GM15510 (cell line): Measurements from ENCODE around the gene EBF4.

Source experiments
- POLR2A ChIP-seq: IDR thresholded peaks from 3 replicates; pipeline ENCODE4 v1.6.1; 2011; ENCODE audit warnings: borderline replicate concordance; ENCODE audit not compliant: insufficient read length; ENCODE audit errors: extremely low read depth

EBF4 gene

DNA sequence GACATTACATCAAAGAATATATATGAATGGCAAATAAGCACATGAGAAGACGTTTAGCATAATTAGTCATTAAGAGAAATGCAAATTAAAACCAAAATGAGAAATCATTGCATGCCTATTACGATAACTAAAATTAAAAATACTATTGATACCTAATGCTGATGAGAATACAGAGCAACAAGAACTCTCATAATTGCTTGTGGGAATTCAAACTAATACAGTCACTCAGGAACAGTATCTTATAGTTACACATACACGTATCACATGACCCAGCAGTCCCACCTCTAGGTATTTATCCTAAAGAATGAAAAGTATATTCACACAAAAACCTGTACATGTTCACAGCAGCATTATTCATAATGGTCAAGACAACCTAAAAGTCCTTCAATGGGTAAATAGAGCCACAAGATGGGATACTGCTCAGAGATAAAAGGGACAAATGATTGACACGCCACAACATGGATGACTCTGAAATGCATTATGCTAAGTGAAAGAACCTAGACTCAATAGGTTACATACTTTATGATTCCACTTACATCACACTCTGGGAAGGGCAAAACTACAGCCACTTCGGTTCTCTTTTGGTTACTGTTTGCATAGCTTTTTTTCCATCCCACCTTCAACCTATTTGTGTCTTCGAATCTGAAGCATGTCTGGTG lies 91.5 kb downstream of the EBF4 start:
- no peak for TF ChIP-seq POLR2A

DNA sequence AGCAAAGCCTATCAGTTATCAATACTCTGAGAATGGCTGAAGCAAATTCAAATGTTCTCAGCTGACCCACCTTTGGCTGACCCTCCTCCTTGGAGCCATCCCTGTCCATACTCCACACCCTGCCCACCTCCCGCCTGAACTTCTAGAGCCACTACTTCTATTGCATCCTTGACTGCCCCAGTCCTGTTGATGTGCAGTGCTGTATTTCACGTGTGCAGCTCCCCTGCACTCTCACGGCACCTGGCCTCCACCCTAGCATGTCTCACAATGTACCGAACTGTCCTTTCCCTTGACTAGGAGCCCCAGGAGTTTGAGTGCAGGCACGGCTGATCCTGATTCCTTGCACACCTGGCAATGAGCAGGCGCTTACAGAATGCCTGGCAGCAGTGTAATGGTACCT lies 100.9 kb downstream of the EBF4 start:
- TF ChIP-seq POLR2A: no peak

DNA sequence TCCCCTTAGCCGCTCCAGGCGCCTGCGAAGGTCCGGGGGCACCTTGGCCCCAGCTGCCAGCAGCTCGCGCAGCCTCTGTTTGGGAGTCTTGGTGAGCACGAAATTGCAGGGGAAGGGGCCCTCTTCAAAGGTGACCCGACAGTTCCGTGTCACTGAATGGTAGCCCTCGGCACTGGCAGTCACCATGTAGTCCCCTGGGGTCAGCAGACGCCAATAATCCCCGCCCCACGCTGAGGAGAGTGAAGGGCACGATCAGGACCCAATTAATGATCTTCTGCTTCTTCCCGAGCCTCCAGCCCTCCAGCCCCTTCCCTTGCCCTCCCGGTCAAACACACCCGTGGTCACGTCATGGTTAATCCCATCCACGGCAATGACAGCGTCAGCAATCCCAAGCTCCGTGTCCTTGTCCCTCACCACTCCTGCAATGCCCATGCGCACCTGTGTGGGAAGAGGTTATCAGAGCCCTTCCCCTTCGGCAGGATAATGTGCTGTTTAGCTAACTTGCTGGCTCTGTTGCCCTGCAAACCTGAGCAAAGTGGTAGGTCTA lies 101.7 kb downstream of the EBF4 start:
- no peak for TF ChIP-seq POLR2A

DNA sequence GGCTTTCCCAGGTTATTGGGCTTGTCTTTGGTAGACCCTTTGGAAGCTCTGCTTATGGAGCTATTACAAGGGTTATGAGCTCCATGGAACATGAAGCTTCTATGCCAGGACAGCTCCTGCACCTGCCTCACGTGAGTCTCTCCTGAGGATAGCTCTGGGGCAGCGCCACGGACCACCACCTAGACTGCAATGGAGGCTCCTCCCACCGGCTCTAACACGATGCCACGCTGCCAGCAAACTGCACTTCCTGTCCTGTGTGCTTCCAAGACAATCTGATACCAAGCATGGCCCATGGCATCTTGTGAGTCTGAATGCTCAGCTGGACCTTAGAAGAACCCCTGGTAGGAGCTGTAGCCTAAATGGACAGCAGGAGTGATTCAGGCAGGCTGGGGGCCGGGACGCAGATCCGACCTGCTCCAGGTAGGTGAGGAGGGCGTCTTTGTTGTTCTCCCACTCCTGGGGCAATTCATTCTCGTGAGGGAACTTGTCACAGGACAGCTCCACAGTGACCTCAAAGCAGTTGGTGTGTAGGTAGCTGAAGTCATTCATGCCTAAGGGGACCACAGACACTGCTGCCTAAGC lies 102.4 kb downstream of the EBF4 start:
- no peak for TF ChIP-seq POLR2A

DNA sequence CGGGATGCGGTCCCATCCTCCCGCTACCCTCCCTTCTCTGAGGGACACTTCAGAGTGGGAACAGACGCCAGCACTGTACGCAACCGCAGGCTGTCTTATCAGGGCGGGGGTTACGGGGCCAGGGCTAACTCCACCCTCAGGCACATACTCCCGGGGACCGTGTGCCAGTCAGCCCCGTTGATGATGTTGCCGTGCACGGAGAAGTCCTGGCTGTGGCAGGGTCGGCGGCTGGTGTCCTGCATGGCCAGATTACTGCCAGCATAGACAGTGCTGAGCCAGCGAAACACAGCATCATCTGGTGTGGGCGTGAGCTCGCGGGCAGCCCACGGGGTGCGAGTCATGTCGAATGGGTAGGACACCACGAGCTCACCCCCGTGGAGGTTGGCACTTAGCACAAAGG lies 102.9 kb downstream of the EBF4 start:
- TF ChIP-seq POLR2A: no peak

DNA sequence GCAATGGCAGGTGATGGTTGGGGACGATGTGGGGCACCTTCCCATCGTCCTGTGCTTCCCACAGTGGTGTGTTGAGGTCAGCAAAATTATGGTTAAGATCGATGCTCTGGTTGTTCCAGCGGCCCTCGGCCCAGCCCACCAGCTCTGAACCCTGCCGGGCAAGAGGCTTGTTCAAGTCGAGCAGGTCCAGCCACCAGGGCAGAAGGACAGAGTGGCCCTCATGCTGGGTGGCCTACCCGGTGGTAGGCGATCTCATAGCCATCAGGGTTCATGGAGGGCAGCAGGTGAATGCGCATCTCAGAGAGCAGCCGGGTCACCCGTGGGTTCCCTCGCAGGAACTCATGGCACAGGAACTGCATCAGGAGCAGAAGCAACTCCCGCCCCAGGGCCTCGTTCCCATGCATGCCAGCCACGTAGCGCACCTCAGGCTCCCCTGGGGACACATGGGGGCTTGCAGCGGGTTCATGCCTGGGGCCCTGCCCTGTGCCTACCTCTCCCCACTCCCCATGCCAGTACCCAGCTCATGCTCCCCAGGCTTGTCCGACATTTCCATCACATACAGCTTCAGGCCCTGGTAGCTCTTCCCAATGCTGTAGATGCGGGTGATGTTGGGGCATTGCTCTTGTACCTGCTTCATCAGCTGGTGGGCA lies 103.6 kb downstream of the EBF4 start:
- TF ChIP-seq POLR2A: no peak

DNA sequence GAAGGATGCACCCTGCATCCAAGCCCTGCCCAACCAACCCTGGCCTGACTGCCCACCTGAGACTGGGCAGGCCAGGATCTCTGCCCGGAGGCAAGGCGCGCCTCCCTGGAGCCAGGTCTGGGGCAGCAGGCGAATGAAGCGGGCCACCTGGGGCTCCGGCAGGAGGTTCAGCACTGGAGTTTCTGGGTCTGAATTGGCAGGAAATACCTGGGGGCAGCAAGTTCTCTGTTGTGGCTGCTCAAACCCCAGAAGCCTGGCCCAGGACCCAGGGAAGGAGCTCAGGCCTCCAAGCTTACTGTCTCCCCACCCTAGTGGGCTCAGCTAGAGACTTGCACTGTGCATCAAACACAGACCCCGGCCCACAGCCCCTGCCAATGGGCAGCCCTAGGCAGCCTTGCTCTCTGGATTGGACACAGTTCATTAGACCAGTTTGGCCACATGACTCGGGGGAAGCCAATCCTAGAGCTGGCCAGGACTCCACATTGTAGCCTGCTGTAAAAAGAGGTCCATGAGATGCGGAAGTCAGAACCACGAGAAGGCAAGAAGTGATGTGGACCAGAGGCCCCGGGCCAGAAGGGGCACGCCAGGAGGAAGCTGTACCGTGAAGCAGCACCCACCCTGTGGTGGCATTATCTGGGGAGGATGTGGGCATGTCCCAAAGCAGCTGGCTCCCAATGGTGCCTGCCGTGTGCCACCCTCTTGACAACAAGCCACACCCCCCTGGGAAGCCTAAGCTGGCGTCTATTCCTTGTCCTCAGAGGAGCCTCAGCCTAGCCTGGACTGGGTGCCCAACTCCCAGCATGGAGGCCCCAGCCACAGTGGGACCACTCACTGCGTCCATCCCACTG lies 104.8 kb downstream of the EBF4 start:
- TF ChIP-seq POLR2A: no peak

DNA sequence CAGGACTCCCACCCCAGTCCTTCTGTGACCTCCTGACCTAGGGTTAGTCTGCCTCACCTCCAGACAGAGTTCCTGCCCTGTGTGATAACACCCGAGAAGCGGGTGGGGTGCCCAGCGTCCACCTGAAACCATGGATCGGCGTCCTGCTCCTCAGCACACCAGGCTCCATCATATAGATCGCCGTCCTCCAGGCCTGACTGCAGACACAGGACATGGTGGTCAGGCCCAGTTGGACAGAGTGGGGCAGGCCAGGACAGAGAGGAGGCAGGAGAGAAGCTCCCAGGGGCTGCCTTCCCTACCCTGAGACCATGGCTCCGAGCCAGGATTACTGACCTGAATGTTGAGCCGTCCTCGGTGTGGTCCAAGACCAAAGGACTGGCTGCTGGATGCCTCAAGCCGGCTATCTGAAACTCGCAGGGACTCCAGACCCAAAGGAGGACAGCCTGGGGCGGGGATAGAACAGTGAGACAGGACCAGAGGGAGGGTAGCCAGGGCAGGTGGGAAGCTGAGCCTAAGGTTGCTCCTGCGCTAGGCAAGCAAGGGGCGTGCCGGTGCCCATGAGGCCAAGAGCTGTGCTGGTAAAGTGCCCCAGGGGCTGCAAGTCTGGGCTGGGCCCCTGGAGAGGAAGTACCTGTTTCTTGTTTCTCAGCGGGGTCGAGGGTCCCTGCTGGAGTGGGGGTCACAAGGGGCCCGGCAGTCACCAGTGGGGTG lies 105.7 kb downstream of the EBF4 start:
- TF ChIP-seq POLR2A: no peak

DNA sequence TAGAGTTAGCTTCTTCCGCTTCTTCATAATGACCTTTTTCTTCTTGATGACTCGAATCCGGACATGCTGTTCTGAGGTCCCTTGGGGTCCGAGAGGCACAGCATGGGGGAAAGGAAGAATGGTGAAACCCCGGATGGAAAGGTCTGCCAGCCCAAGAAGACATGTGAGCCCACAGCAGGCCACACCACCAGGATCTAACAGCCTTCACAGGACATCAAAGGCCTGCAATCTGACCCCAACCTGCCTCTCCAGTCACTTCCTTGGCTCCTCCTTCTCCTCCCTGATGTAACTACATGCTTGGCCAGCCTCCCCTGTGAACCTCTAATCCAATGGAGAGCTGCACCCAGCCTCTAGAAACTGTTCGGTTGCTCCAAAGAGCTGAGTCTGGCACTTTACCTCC lies 106.2 kb downstream of the EBF4 start:
- no peak for TF ChIP-seq POLR2A

DNA sequence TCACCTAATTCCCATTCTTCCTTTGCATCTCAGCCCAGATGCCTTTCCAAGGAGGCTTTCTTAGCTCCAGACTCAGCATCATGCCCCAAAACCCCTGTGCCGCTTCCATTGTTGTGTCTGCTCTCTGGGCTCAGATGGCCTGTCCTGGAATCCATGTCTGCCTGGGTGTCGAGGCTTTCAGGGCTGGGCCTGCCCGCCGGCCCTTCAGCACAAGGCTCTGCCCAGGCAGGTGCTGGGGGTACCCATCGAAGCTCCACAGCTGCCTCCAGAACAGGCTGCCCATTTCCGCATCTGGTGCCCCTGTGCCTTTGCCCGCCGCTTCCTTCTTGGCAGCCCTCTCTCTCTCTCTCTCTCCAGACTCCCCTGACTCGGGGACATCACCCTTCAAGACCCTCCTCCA lies 106.7 kb downstream of the EBF4 start:
- TF ChIP-seq POLR2A: no peak

DNA sequence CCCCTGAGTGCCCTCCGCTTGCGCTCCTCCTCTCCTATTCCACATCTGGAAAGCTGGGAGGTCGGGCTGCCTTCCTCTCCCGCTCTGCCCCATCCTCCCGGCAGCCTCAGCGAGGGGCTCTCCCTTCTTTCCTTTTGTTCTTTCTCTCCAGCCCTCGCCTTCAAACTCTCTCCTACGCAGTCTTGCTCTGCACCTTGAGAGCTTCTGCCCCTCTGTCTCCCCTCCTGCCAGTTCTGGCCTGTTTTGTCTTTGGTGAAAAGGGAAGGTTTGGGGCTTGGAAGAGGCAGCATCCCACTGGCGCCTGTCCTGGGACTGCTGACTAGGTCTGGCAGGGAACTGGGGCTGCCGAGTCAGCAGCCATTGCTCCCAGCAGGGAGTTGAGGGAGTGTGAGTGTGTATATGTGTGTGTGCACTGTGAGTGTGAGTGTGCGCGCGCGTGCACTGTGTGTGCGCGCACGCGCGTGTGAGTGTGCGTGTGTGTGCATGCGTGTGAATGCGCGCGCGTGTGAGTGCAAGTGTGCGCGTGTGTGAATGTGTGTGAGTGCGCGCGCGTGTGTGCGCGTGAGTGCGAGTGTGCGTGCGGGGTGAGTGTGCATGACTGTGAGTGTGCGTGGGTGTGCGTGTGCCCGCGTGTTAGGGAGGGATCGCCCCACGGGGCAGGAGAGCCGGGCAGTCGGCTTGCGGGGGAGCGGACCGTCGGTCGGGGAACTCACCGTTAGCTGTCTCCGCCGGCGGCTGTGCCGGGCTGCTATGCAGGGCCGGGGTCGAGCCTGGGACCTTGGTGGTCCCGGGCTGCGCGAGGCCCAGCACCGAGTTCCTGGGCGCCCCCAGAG lies 107.3 kb downstream of the EBF4 start:
- TF ChIP-seq POLR2A: no peak

DNA sequence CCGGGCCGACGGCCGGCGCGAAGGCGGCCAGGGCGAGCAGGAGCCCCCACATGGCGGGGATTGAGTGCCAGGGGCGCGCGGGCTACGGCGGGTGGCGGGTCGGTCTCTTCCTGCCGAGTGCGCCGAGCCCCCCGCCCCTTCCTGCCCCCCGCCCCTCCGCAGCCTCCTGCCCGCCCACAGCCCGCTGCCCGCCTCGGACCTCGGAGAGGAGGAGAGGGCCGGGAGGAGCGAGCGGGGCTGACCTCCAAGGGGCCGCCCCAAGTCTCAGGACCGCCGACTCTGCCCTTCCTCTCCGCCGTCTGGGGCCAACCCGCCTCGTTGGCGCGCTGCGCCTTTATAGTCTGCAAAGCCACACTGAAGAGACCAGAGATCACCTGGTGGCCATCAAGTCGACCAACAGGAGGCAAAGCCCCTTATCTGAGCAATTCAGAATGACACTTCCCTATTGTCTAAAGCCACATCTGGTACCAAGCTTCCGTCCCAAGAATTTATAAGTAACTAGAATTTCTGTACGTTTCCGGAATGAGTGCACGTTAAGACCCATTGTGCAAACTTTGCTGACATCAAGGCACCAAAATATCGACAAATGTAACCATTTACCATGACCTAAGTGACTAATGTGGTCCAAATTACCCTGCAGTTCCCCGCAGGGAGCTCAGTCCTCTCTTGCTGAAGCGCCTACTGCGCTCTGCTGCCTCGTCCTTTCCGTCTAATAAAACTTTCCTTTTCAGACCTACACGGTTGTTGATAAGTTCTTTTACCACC lies 108.1 kb downstream of the EBF4 start, which contains the start of gene CPXM1:
Gene CPXM1 (minus strand): TSS at position 107 of the 765 bp plus-strand sequence. CDS start 55 bp downstream, at position 52.
- TF ChIP-seq POLR2A: no peak

DNA sequence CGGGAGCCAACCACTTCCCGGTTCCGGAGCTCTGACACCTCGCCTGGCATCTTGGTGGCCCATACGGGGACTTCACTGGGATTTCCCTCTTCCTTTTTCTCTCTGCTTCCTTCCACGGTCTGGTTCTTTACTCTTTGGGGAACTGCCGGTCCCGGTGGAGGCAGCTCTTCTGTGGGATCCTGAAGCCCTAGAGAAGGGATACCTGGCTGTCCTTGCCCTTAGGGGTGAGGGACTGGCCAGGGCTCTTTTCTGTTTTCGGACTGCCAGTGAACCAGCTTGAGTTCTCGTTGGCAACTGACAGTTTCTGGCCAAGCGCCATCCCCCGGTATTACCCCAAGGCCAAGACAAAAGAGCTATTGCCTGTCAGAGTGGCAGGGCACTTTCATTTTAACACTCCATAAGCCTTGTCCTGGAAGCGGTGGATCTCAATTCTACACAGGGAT lies 108.7 kb downstream of the EBF4 start:
- TF ChIP-seq POLR2A: no peak
